H9 (cell line): Measurements from ENCODE around the gene SAMD7. TPM values are rescaled to one million over a fixed set of nuclear protein-coding genes. Genes with fewer than 3 reads are reported as not detected.

Experiments
- DNase-seq: peaks from one replicate; pipeline ENCODE4 v3.0.0-alpha.2; 2017
- H2AFZ ChIP-seq: one replicate; pipeline ENCODE4 v1.6.1; 2013; ENCODE audit warnings: mild to moderate bottlenecking, low read length, control low read depth, moderate library complexity
- H2AK5ac ChIP-seq: 2 replicates; pipeline ENCODE4 v1.6.1; 2013; ENCODE audit warnings: low read length, control low read depth, mixed read lengths; ENCODE audit not compliant: insufficient read length
- H2BK120ac ChIP-seq: one replicate; pipeline ENCODE4 v1.6.1; 2013; ENCODE audit warnings: low read depth, mild to moderate bottlenecking, low read length, control low read depth, inconsistent platforms; ENCODE audit not compliant: poor library complexity, severe bottlenecking
- H2BK12ac ChIP-seq: 2 replicates; pipeline ENCODE4 v1.6.1; 2013; ENCODE audit warnings: low read length, control low read depth, mixed read lengths, low read depth; ENCODE audit not compliant: insufficient read length
- H2BK15ac ChIP-seq: 2 replicates; pipeline ENCODE4 v1.6.1; 2013; ENCODE audit warnings: low read depth, low read length, control low read depth
- H2BK20ac ChIP-seq: one replicate; pipeline ENCODE4 v1.6.1; 2013; ENCODE audit warnings: low read depth, mild to moderate bottlenecking, low read length, control low read depth, inconsistent platforms; ENCODE audit not compliant: poor library complexity, severe bottlenecking
- H2BK5ac ChIP-seq: 2 replicates; pipeline ENCODE4 v1.6.1; 2013; ENCODE audit warnings: low read length, control low read depth, mixed read lengths; ENCODE audit not compliant: insufficient read length
- H3K14ac ChIP-seq: 2 replicates; pipeline ENCODE4 v1.6.1; 2013; ENCODE audit warnings: low read length, control low read depth; ENCODE audit not compliant: insufficient read depth
- H3K18ac ChIP-seq: 2 replicates; pipeline ENCODE4 v1.6.1; 2013; ENCODE audit warnings: low read depth, mild to moderate bottlenecking, mixed read lengths, low read length, control low read depth; ENCODE audit not compliant: insufficient read length
- H3K23ac ChIP-seq: 2 replicates; pipeline ENCODE4 v1.6.1; 2013; ENCODE audit warnings: low read length, control low read depth, mixed read lengths, low read depth; ENCODE audit not compliant: insufficient read length
- H3K23me2 ChIP-seq: 2 replicates; pipeline ENCODE4 v1.6.1; 2013; ENCODE audit warnings: low read depth, mild to moderate bottlenecking, mixed read lengths, low read length, control low read depth; ENCODE audit not compliant: insufficient read length, poor library complexity, severe bottlenecking
- H3K27ac ChIP-seq: 2 replicates; pipeline ENCODE4 v1.5.1; 2013; ENCODE audit warnings: low read length, control low read depth, mixed read lengths, low read depth; ENCODE audit not compliant: insufficient read length
- H3K27me3 ChIP-seq: 2 replicates; pipeline ENCODE4 v1.6.1; 2013; ENCODE audit warnings: low read length, control low read depth, inconsistent platforms; ENCODE audit not compliant: insufficient read depth
- H3K4ac ChIP-seq: 2 replicates; pipeline ENCODE4 v1.6.1; 2013; ENCODE audit warnings: low read depth, mild to moderate bottlenecking, control low read depth, inconsistent platforms, low read length, moderate library complexity
- H3K4me1 ChIP-seq: 2 replicates; pipeline ENCODE4 v1.6.1; 2013; ENCODE audit warnings: low read length, control low read depth, inconsistent platforms; ENCODE audit not compliant: insufficient read depth
- H3K4me2 ChIP-seq: 2 replicates; pipeline ENCODE4 v1.6.1; 2013; ENCODE audit warnings: low read length, control low read depth, mixed read lengths; ENCODE audit not compliant: insufficient read length, insufficient read depth
- H3K56ac ChIP-seq: 2 replicates; pipeline ENCODE4 v1.6.1; 2013; ENCODE audit warnings: low read depth, mild to moderate bottlenecking, mixed read lengths, low read length, control low read depth; ENCODE audit not compliant: insufficient read length
- H3K79me1 ChIP-seq: 2 replicates; pipeline ENCODE4 v1.6.1; 2013; ENCODE audit warnings: low read depth, mild to moderate bottlenecking, moderate library complexity, low read length, control low read depth, inconsistent platforms; ENCODE audit not compliant: insufficient read depth, poor library complexity, severe bottlenecking
- H3K79me2 ChIP-seq: 2 replicates; pipeline ENCODE4 v1.6.1; 2013; ENCODE audit warnings: low read length, control low read depth, inconsistent platforms; ENCODE audit not compliant: insufficient read depth
- H3K9ac ChIP-seq: 2 replicates; pipeline ENCODE4 v1.6.1; 2013; ENCODE audit warnings: low read length, control low read depth, mixed read lengths; ENCODE audit not compliant: insufficient read length; ENCODE audit errors: extremely low read depth
- H3K9me3 ChIP-seq: one replicate; pipeline ENCODE4 v1.6.1; 2013; ENCODE audit warnings: low read depth, low read length, inconsistent platforms; ENCODE audit not compliant: control insufficient read depth
- H3T11ph ChIP-seq: one replicate; pipeline ENCODE4 v1.6.1; 2013; ENCODE audit warnings: mild to moderate bottlenecking, low read length, control low read depth, inconsistent platforms
- H4K20me1 ChIP-seq: one replicate; pipeline ENCODE4 v1.6.1; 2013; ENCODE audit not compliant: control insufficient read depth, insufficient read length, insufficient read depth
- H4K5ac ChIP-seq: 2 replicates; pipeline ENCODE4 v1.6.1; 2013; ENCODE audit warnings: low read depth, mild to moderate bottlenecking, mixed read lengths, low read length, control low read depth; ENCODE audit not compliant: insufficient read length
- H4K8ac ChIP-seq: replicated peaks from 2 replicates; pipeline ENCODE4 v1.6.1; 2013; ENCODE audit warnings: low read length, control low read depth, mixed read lengths, low read depth; ENCODE audit not compliant: insufficient read length
- H4K91ac ChIP-seq: 2 replicates; pipeline ENCODE4 v1.6.1; 2013; ENCODE audit warnings: low read depth, mild to moderate bottlenecking, moderate library complexity, mixed read lengths, low read length, control low read depth; ENCODE audit not compliant: insufficient read length
- H3K27ac Mint-ChIP-seq, 3 experiments: 2 replicates in 2 of 3; 3 replicates in 1 of 3; pipeline ENCODE4 v1.8.0; 2020 to 2021; ENCODE audit warnings: mixed read lengths in 3 of 3, mild to moderate bottlenecking in 1 of 3, moderate library complexity in 1 of 3
- H3K27me3 Mint-ChIP-seq: 2 replicates; pipeline ENCODE4 v1.8.0; 2021; ENCODE audit warnings: low read depth, mild to moderate bottlenecking, moderate library complexity, mixed read lengths
- H3K36me3 Mint-ChIP-seq, 3 experiments: 2 replicates in 2 of 3; 3 replicates in 1 of 3; pipeline ENCODE4 v1.8.0; 2020 to 2021; ENCODE audit warnings: low read depth in 3 of 3, mixed read lengths in 3 of 3; ENCODE audit not compliant: insufficient read depth in 1 of 3
- H3K4me1 Mint-ChIP-seq, 2 experiments: 2 replicates each; pipeline ENCODE4 v1.8.0; 2020; ENCODE audit warnings: mixed read lengths in 2 of 2
- H3K4me3 Mint-ChIP-seq, 2 experiments: 2 replicates in 1 of 2; 3 replicates in 1 of 2; pipeline ENCODE4 v1.8.0; 2020 to 2021; ENCODE audit warnings: mild to moderate bottlenecking in 2 of 2, mixed read lengths in 2 of 2, moderate library complexity in 1 of 2
- H3K9me3 Mint-ChIP-seq, 2 experiments: 2 replicates in 1 of 2; 3 replicates in 1 of 2; pipeline ENCODE4 v1.8.0; 2020; ENCODE audit warnings: mild to moderate bottlenecking in 2 of 2, mixed read lengths in 2 of 2, moderate library complexity in 1 of 2
- WGBS: extraction: QIAGEN DNeasy Blood & Tissue Kit; methylation state at CpG from one replicate; pipeline ENCODE4 v1.1.7; 2013; ENCODE audit warnings: missing lambda C conversion rate, low lambda C conversion rate, mixed read lengths; ENCODE audit not compliant: insufficient read length; ENCODE audit errors: extremely low coverage; 5-methylcytosine and 5-hydroxymethylcytosine counted together
- total RNA-seq: library from RNA; stranded (reverse); gene quantifications from 2 replicates; pipeline ENCODE4 v1.2.1, GENCODE V29; 2021
- TF ChIP-seq, protein P1 (sequence below): fragments of 200-600 bp; sonication (generic); conservative IDR thresholded peaks from 3 replicates; pipeline ENCODE4 v1.8.0; 2021; ENCODE audit warnings: antibody characterized with exemption, mild to moderate bottlenecking

SAMD7 gene
- total RNA-seq, 1 experiment from 2014 or later, result not detected

DNA sequence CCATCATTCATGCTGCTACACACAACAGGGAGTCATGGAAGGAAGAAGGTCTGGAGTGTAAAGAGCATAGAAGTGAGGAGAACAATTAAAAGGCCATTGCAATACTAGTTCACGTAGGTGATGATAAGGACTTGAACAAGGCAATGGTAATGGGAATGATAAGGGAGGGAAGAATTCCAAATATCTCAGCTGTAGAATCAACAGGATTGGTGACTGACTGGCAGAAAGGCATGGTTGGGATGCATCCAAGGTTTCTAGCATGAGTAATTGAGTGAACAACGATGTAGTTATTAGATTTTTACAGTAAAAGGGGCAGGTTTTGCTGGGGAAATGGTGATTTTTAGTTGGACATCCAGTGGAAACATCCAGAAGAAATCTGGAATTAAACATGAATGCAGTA is 52.8 kb downstream of the SAMD7 start:
- Histone ChIP-seq H2BK5ac (no peak overlapping the region), H4K5ac (no peak overlapping the region), H3K9me3 (no peaks in the 10 kb centered on the region), H3K9ac (no peak overlapping the region), H3K79me1 (no peaks in the 10 kb centered on the region), H2BK120ac (no peak overlapping the region), H4K20me1 (no peaks in the 10 kb centered on the region), H3K23ac (no peak overlapping the region), H3K27ac (no peak overlapping the region), H3K18ac (no peak overlapping the region), H3K4me2 (no peak overlapping the region), H3K4me1 (no peaks in the 10 kb centered on the region; the same call in 1 of the 2 replicates), H3K23me2 (peaks cover 4% of the 10 kb centered on the region), H3T11ph (no peak overlapping the region), H3K56ac (no peak overlapping the region), H4K8ac (no peak overlapping the region), H2AK5ac (no peak overlapping the region), H3K27me3 (no peaks in the 10 kb centered on the region), H2BK20ac (no peak overlapping the region), H3K4ac (no peak overlapping the region), H4K91ac (no peak overlapping the region), H3K14ac (no peak overlapping the region), H3K79me2 (peaks cover 8% of the 10 kb centered on the region; the same call in 1 of the 2 replicates), H2BK12ac (no peak overlapping the region), H2AFZ (no peak overlapping the region), H2BK15ac (no peak overlapping the region)
- H3K27me3 Mint-ChIP-seq, result no peaks in the 10 kb centered on the region
- H3K4me3 Mint-ChIP-seq, result no peak overlapping the region
- peaks cover 23 to 27% of the 10 kb centered on the region in 2 experiments for H3K4me1 Mint-ChIP-seq
- no peak for DNase-seq
- no CpG with 5 or more reads among the region's 2 CpGs for WGBS
- no peaks in the 10 kb centered on the region for H3K36me3 Mint-ChIP-seq
- no peaks in the 10 kb centered on the region; a peak in 1 of 5 replicates for H3K9me3 Mint-ChIP-seq
- TF ChIP-seq, protein P1, sequence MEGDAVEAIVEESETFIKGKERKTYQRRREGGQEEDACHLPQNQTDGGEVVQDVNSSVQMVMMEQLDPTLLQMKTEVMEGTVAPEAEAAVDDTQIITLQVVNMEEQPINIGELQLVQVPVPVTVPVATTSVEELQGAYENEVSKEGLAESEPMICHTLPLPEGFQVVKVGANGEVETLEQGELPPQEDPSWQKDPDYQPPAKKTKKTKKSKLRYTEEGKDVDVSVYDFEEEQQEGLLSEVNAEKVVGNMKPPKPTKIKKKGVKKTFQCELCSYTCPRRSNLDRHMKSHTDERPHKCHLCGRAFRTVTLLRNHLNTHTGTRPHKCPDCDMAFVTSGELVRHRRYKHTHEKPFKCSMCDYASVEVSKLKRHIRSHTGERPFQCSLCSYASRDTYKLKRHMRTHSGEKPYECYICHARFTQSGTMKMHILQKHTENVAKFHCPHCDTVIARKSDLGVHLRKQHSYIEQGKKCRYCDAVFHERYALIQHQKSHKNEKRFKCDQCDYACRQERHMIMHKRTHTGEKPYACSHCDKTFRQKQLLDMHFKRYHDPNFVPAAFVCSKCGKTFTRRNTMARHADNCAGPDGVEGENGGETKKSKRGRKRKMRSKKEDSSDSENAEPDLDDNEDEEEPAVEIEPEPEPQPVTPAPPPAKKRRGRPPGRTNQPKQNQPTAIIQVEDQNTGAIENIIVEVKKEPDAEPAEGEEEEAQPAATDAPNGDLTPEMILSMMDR, result no peak
- H3K27ac Mint-ChIP-seq, result no peak overlapping the region
